ENCODE data around the gene SLC17A9.

GRCh38 chr20:62980380-62980960 is 28.0 kb downstream of the SLC17A9 start:
- no peak for TF ChIP-seq CTCF (IDR thresholded peaks at IDR 0.05)
- no peak for TF ChIP-seq POLR2A (IDR thresholded peaks at IDR 0.05)

Data from Peyer's patch (tissue), 4 donors.